T-helper 2 cell (primary cell): ENCODE data around the gene SPSB4.

Source experiments
- DNase-seq, 5 experiments: peaks; one replicate each; pipeline versions ENCODE4 v3.0.0 to v3.0.0-alpha.2; 2012 to 2022

The SPSB4 gene

GRCh38 chr3:141153679-141153966 is 102.5 kb downstream of the SPSB4 start:
- no peak for DNase-seq

GRCh38 chr3:141164852-141165251 is 113.7 kb downstream of the SPSB4 start:
- DNase-seq: no peak

- no peak for DNase-seq
Measured at GRCh38 chr3:141167681-141168080, 116.5 kb downstream of the SPSB4 start.

- no peak for DNase-seq
Measured at GRCh38 chr3:141170678-141171295, 119.6 kb downstream of the SPSB4 start.

- DNase-seq: no peak
Measured at GRCh38 chr3:141174674-141175073, 123.5 kb downstream of the SPSB4 start.

- DNase-seq: no peak
Measured at GRCh38 chr3:141176775-141177174, 125.6 kb downstream of the SPSB4 start.

GRCh38 chr3:141178026-141178425 is 126.9 kb downstream of the SPSB4 start:
- no peak for DNase-seq

- no peak for DNase-seq
Measured at GRCh38 chr3:141178551-141178950, 127.4 kb downstream of the SPSB4 start.

- no peak for DNase-seq
Measured at GRCh38 chr3:141179983-141180382, 128.8 kb downstream of the SPSB4 start.

GRCh38 chr3:141181196-141181595 is 130.0 kb downstream of the SPSB4 start:
- no peak for DNase-seq

GRCh38 chr3:141181819-141182218 is 130.7 kb downstream of the SPSB4 start:
- no peak for DNase-seq

GRCh38 chr3:141183606-141184005 is 132.5 kb downstream of the SPSB4 start:
- DNase-seq: no peak

GRCh38 chr3:141184430-141184829 is 133.3 kb downstream of the SPSB4 start:
- no peak for DNase-seq

- DNase-seq: no peak
Measured at GRCh38 chr3:141191097-141191749, 140.1 kb downstream of the SPSB4 start.

- DNase-seq: peak; percentile 82 to 99 (median 89)
Measured at GRCh38 chr3:141192345-141192744, 141.2 kb downstream of the SPSB4 start.

GRCh38 chr3:141193066-141193830 is 142.1 kb downstream of the SPSB4 start:
- DNase-seq: no peak
